Hippocampal formation (tissue), 2 donors: ENCODE data around the gene SEMA7A.
"Not testable (repeated sequence)": the region's sequence is repeated elsewhere in the genome, so short reads cannot be mapped to it uniquely, and the experiment has no call there.

Source experiments
- DNase-seq, 2 donors: peaks; one replicate each; lab custom pipeline; 2025; lab: John Stamatoyannopoulos, UW

SEMA7A gene

GRCh38 chr15:74399511-74400312, 34.0 kb downstream of the SEMA7A start:
- DNase-seq = no peak

DNA sequence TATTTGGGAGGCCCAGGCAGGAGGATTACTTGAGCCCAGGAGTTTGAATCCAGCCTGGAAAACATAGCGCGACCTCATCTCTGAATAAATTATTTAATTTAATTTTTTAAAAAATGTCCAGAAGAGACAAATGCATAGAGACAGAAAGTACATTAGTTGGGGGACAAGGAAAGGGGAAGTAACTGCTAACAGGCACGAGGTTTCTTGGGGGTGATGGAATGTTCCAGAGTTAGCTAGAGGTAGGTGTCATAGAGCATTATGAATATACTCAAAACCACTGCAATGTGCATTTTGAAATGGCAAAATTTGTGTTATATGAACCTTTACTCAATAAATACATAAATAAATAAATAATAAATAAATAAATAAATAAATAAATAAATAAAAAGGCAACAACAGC, 34.7 kb downstream of the SEMA7A start:
- DNase-seq = no peak

DNA sequence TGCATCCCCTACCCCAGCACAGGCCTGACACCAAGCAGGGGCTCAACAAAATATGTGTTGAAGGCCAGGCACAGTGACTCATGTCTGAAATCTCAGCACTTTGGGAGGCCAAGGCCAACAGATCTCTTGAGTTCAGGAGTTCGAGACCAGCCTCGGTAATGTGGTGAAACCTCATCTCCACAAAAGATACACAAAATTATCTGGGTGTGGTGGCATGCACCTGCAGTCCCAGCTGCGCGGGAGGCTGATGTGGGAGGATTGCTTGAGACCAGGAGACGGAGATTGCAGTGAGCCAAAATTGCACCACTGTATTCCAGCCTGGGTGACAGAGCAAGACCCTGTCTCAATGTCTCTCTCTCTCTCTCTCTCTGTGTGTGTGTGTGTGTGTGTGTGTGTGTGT, 35.6 kb downstream of the SEMA7A start:
- DNase-seq = no peak

DNA sequence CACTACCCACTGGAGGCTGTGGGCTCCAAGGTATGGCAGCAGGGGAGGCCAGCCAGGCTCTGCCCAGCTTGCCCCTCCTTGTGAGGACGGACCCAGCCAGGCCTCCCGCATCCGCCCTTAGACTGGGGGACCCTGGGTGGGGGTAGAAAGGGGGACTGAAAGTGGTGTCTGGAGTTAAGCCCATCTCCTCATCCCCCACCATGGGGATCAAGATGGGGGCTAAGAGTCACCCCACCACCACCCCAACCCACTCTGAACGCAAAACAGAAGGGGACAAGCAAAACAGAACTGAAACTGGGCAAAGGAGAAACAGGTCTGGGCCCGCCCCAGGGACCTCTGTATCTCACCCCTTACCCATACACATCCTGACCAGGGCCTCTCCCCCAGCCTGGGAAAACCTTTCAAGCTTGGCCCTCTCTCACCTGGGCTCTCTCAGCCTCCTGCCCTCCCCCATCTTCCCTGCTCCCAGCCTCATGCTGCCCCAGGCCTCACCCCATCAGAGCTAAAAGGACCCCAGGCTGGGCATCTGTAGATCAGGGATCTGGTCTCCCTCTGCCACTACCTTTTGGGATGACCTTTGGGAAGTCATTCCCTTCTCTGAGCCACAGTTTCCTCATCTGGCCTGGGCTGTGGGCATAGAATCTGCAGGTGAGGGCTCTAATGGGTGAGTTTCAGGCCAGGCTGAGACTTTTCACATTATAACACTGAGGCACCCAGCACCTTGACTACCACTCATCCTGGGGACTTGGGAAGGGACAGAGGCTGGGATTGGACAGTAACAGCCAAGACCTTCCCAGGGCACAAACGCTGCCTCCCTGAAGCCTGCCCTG, 36.3 kb downstream of the SEMA7A start:
- DNase-seq = no peak

- DNase-seq = no peak
Measured at GRCh38 chr15:74396445-74397238, 37.1 kb downstream of the SEMA7A start.

- no peak for DNase-seq
Measured at GRCh38 chr15:74396146-74396438, 37.7 kb downstream of the SEMA7A start.

DNA sequence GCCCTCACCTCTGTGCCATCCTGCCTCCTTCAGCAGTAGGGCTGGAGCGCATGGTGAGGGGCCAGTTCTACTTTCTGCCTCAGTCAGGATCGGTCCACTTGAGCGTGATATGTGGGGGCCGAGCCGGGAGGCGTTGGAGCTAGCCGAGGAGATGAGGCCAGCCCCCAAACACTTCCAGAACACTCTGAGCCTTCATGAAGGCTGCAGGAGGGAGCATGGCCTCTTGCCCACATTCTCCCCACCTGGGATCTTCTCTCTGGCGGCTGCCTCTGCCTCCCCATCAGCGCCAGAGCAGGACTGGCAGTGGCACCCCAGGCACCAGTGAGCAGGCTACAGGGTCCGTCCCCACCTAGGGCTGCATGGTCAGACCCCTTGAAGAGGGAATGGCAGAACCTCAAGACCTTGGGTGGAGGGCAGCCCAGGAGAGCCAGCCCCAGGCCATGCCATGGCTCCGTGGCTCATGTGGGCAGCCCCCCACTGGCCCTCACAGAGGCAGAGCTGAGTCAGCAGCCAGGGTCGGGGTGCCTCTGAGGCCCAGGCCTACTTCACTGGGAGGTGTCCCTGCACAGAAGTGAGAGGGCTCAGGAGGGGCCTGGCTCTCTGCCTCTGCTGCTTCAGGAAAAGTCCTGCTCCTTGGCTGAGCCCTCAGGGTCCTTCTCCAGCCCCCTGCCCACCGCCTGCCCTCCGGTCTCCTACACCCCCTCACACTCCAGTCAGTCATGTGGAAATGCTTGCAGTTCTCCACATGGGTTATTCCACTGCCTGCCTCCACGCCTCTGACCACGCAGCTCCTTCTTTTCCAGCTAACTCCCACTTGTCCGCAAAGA, 38.2 kb downstream of the SEMA7A start:
- no peak for DNase-seq

DNA sequence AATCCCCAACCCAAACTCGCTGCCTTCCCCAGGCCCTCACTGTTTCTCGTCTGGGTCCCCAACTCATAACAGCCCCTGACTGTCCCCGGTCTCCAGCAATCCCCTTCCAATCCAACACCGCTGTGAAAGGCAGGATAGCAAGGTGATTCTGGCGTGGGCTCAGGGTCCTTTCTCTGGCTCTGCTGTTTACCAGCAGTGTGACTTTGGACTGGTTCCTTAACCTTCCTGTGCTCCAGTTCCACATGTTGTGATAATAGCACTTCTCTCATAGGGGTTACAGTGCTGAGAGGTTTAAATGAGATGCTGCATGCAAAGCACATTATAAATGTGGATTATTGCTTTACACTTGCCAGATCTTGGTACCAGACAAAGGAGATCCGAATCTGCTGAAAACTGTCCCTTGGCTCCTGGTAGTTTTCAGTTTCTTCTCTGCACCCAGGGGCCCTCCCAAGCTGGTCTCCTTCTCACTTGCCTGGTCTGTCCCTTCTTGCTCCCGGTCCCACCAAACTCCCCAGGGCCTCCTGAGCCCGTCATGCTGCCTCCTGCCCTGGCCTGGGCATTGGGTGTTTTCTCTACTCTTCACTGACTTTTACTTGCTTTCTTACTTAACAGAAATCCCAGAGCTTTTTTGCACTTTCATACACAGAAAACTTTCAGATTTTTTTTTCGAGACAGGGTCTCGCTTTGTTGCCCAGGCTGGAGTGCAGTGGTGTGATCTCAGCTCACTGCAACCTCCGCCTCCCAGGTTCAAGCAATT, 39.5 kb downstream of the SEMA7A start:
- DNase-seq = no peak

GRCh38 chr15:74393423-74393822, 40.3 kb downstream of the SEMA7A start:
- no peak for DNase-seq

- DNase-seq = no peak
Measured at GRCh38 chr15:74392902-74393301, 40.9 kb downstream of the SEMA7A start.

GRCh38 chr15:74392451-74392830, 41.3 kb downstream of the SEMA7A start:
- peak in 1 of 2 donors; percentile 47 for DNase-seq

GRCh38 chr15:74391582-74392450, 41.9 kb downstream of the SEMA7A start:
- no peak for DNase-seq

GRCh38 chr15:74390647-74391288, 43.0 kb downstream of the SEMA7A start:
- DNase-seq = no peak

DNA sequence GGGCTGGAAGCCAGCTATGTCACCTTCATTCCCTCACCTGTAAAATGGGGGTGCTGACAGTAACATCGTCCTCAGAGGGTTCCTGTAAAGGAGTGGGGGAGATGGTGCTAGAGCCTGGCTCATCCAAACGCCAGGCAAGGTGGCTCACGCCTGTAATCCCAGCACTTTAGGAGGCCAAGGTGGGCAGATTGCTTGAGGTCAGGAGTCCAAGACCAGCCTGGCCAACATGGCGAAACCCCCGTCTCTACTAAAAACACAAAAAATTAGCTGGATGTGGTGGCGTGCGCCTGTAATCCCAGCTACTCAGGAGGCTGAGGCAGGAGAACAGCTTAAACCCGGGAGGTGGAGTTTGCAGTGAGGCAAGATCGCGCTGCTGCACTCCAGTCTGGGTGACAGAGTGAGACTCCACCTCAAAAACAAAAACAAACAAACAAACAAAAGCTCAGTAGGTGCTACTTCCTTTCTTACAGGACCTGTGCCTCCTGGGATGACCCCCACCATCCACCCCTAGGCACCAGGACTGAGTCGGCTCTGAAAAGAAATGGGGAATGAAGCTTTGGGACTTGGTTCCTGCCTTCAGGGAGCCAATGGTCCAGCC, 43.6 kb downstream of the SEMA7A start:
- not testable (repeated sequence) for DNase-seq

GRCh38 chr15:74389241-74390048, 44.3 kb downstream of the SEMA7A start:
- DNase-seq = no peak

- DNase-seq = no peak
Measured at GRCh38 chr15:74388363-74388951, 45.3 kb downstream of the SEMA7A start.

DNA sequence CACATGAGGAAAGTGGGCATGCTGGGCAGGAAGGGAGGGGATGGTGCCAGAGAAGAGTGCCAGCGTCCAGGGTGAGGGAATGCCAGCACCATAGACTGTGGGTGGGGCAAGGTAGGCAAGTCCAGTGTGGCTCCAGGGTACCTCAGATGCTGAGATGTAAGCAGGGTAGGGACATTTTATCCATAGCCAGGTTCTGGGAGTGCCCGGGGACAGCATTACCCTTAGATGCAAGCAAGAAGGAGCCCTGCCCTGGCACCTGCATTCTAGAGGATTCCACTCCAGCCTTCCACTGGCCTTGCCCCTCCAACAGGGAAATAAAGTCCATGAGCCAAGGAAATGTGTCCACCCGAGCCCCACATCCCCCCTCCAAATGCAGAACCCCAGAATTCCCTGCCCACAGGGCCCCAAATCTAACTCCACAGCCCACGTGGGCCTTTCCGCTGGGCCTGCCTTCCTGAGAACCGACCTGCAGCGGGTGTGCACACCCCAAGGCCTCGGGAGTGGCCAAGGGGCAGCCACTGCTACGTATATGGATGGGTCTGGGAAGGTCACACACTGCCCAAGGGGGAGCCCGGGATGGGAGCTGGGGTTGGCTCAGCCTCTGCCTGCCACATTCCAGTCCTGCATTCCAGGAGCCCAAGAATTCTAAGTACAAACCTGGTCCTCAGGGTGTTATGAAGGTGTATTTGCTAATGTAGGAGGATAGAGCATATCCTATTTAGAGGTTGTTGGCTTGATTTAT, 46.0 kb downstream of the SEMA7A start:
- no peak for DNase-seq
